Sigmoid colon (tissue), 7 donors: Measurements from ENCODE around the gene C2CD2. TPM values are rescaled to one million over a fixed set of nuclear protein-coding genes. Genes with fewer than 3 reads are reported as not detected.

ENCODE experiments used
- DNase-seq: peaks from one replicate; pipeline ENCODE4 v3.0.0-alpha.2; 2019
- H3K27ac ChIP-seq, 4 donors: fragments of 200-600 bp; sonication (generic); one replicate each; pipeline ENCODE4 v1.5.1; 2016 to 2019; ENCODE audit warnings: mild to moderate bottlenecking in 1 of 4
- H3K27me3 ChIP-seq, 3 donors: fragments of 200-600 bp; sonication (generic); one replicate each; pipeline ENCODE4 v1.5.1; 2019; ENCODE audit warnings: mild to moderate bottlenecking in 1 of 3
- H3K36me3 ChIP-seq, 4 donors: fragments of 200-600 bp; sonication (generic); one replicate each; pipeline ENCODE4 v1.5.1; 2016 to 2019
- H3K4me1 ChIP-seq, 4 donors: fragments of 200-600 bp; sonication (generic); one replicate each; pipeline ENCODE4 v1.5.1; 2017 to 2019
- H3K4me3 ChIP-seq, 4 donors: fragments of 200-600 bp; sonication (generic); one replicate each; pipeline ENCODE4 v1.5.1; 2017 to 2019; ENCODE audit warnings: mild to moderate bottlenecking in 2 of 4, moderate library complexity in 1 of 4
- H3K9me3 ChIP-seq, 4 donors: fragments of 200-600 bp in 3 of 4; sonication (generic) in 3 of 4; one replicate each; pipeline versions ENCODE4 v1.5.1 to v1.6.1; 2013 to 2019
- CTCF ChIP-seq, 4 experiments: fragments of 450-650 bp in 3 of 4; fragments of 200-600 bp in 1 of 4; IDR thresholded peaks; one replicate each; pipeline ENCODE4 v1.5.1; 2016 to 2019; ENCODE audit warnings: antibody characterized with exemption in 4 of 4, mild to moderate bottlenecking in 3 of 4, moderate library complexity in 2 of 4
- EP300 ChIP-seq, 4 donors: sonication (generic); formaldehyde crosslinking; IDR thresholded peaks; one replicate each; pipeline ENCODE4 v1.6.1; 2017; ENCODE audit warnings: antibody characterized with exemption in 4 of 4
- POLR2A ChIP-seq, 2 donors: fragments of 450-650 bp; IDR thresholded peaks; one replicate each; pipeline ENCODE4 v1.6.1; 2016; ENCODE audit warnings: antibody characterized with exemption in 2 of 2, mild to moderate bottlenecking in 2 of 2, moderate library complexity in 2 of 2
- POLR2AphosphoS5 ChIP-seq, 4 donors: sonication (generic); formaldehyde crosslinking; IDR thresholded peaks; one replicate each; pipeline ENCODE4 v1.6.1; 2017; ENCODE audit warnings: antibody characterized with exemption in 4 of 4
- WGBS, 2 donors: extraction: QIAGEN DNeasy Blood & Tissue Kit; methylation state at CpG; one replicate each; pipeline ENCODE4 v1.1.7; 2013; 5-methylcytosine and 5-hydroxymethylcytosine counted together
- intact Hi-C: fragments of 100-400 bp; cut with DNase I; formaldehyde crosslinking; loops from one replicate; pipeline ENCODE4 v1.15.1; 2023
- polyA plus RNA-seq, 3 donors: library from polyadenylated mRNA; stranded (reverse); fragments of 200-250 nt; gene quantifications; one replicate each; pipeline ENCODE4 v1.2.3, GENCODE V29; 2013
- total RNA-seq, 4 donors: library from RNA; depleted of rRNA; stranded (reverse); fragments of >200 nt; gene quantifications; one replicate each; pipeline ENCODE4 v1.1.0, GENCODE V29; 2016
- donor health status: healthy with polysubstance abuse.
- donor health status: Bipolar disorder and iron deficiency.
- donor health status: healthy.

Gene C2CD2
- total and polyA plus RNA-seq, 7 donors = 1.8 to 45.1 (median 19.0) TPM

DNA sequence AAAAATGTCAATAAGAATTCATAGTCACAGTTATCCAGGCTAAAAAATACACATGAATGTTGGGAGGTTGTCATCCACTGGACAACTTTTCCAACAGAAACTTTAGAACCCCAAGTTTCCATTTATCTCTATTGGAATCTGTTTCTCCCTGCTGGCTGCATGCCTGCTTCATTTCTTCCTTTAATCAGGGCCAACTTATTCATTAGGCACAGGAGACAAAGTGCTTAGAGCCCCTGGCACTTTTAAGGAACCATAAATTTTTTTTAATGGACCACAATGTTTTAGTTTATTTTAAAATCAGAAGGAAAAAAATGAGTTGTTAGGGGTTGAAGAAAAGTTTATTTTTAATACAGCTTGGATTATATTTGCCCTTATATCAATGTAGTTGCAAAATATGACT, 26.7 kb upstream of the C2CD2 start:
- TF ChIP-seq CTCF (IDR thresholded peaks at IDR 0.05) = no peak
- TF ChIP-seq POLR2AphosphoS5 (IDR thresholded peaks at IDR 0.05) = no peak
- no peak for TF ChIP-seq EP300 (IDR thresholded peaks at IDR 0.05)
- TF ChIP-seq POLR2A (IDR thresholded peaks at IDR 0.05) = no peak
- Histone ChIP-seq H3K9me3 (peaks cover 0 to 4% (median 0%) of the 10 kb centered on the region in 4 donors), H3K27ac (no peak overlapping the region), H3K4me3 (no peak overlapping the region), H3K27me3 (no peaks in the 10 kb centered on the region), H3K4me1 (no peaks in the 10 kb centered on the region), H3K36me3 (no peaks in the 10 kb centered on the region)
- intact Hi-C loops = no loop called here
- no peak for DNase-seq

DNA sequence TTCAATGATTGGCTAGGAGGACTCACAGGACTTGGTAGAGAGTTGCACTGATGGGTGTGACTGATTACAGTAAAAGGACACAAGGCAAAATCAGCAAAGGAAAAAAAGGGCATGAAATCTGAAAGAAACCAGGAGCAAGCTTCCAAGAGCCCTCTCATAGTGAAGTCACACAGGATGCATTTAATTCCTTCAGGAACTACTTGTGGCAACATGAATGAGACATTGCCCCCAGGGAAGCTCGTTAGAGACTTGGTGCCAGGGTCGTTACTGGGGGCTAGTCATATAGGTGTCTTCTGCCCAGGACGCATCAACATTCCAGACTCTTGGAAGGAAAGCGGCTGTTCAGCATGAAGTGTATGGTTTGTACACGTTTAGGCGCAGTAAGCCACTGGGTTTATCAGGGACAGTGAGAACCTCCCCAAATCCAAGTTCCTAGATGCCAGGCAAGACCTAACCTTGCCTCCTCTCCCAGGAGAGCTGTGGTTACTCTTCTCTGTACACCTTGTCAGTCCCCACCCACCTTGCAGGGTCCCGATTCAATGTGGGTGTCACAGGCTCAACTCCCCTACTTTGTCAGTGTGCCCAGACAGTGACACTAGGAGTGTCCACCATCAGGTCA, 26.0 kb upstream of the C2CD2 start:
- no peaks in the 10 kb centered on the region for H3K27me3 ChIP-seq
- 85 to 87% methylated on average over 7 of the region's 7 CpGs for WGBS, 2 donors
- no peaks in the 10 kb centered on the region for H3K36me3 ChIP-seq
- TF ChIP-seq POLR2A (IDR thresholded peaks at IDR 0.05) (no peak), EP300 (IDR thresholded peaks at IDR 0.05) (no peak), POLR2AphosphoS5 (IDR thresholded peaks at IDR 0.05) (no peak), CTCF (IDR thresholded peaks at IDR 0.05) (no peak)
- H3K4me3 ChIP-seq = no peak overlapping the region
- intact Hi-C loops = no loop called here
- DNase-seq = no peak
- peaks cover 0 to 4% (median 0%) of the 10 kb centered on the region in 4 donors for H3K9me3 ChIP-seq
- H3K27ac ChIP-seq = no peak overlapping the region
- no peaks in the 10 kb centered on the region for H3K4me1 ChIP-seq

GRCh38 chr21:41979335-41979734, 25.5 kb upstream of the C2CD2 start:
- WGBS, 2 donors = 68 to 77% methylated on average over 4 of the region's 4 CpGs
- no peak for DNase-seq
- H3K27ac ChIP-seq = no peak overlapping the region
- TF ChIP-seq POLR2AphosphoS5 (IDR thresholded peaks at IDR 0.05) (no peak), POLR2A (IDR thresholded peaks at IDR 0.05) (no peak), EP300 (IDR thresholded peaks at IDR 0.05) (no peak), CTCF (IDR thresholded peaks at IDR 0.05) (no peak)
- intact Hi-C loops = no loop called here
- H3K4me1 ChIP-seq = no peaks in the 10 kb centered on the region
- H3K9me3 ChIP-seq = peaks cover 0 to 4% (median 0%) of the 10 kb centered on the region in 4 donors
- H3K4me3 ChIP-seq = no peak overlapping the region
- H3K36me3 ChIP-seq = no peaks in the 10 kb centered on the region
- no peaks in the 10 kb centered on the region for H3K27me3 ChIP-seq

DNA sequence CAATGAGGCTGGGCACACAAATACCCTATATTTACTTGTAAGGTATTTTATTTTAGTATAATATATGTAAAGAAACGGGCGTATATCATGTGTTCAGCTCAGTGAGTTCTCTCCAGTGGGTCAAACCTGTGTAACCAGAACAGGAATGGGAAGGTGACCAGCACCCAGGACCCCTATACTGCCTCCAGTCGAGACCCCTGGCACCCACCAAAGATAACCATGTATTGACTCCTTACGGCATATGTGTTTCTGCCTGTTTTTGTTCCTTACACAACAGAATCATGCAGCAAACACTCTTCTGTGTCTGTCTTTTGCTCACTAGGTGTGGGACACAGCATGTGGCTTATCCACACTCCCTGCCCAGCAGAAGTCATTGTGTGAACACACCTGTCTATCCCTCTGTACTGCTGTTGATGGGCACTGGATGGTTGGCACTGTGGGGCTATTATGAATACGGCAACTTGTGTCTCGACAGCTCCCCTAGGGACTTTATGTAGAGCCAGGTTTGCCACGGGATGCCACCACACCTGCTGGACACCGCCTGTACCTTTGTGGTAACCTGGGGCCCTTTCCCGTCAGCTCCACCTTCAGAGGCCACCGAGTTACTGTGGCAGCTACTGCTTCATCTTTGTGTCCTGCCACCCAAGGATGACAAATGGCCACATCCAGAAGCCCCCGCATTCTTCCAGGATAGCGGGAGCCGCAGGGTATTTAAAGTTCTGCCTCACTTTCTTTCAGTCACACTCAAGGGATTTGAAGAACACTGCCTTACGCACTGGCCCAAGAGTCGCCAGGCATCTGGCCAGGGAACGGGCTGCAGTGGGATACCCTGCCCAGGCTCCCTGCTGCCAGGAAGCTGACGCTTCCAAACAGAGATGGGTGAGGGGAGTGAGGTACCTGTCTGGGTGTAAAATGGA, 23.5 kb upstream of the C2CD2 start:
- Histone ChIP-seq H3K27ac (no peak overlapping the region), H3K36me3 (no peaks in the 10 kb centered on the region), H3K4me1 (no peaks in the 10 kb centered on the region), H3K9me3 (peaks cover 0 to 4% (median 0%) of the 10 kb centered on the region in 4 donors), H3K27me3 (no peaks in the 10 kb centered on the region), H3K4me3 (no peak overlapping the region)
- no peak for DNase-seq
- WGBS, 2 donors = 89 to 92% methylated on average over 17 of the region's 17 CpGs
- TF ChIP-seq POLR2A (IDR thresholded peaks at IDR 0.05) (no peak), EP300 (IDR thresholded peaks at IDR 0.05) (no peak), CTCF (IDR thresholded peaks at IDR 0.05) (no peak), POLR2AphosphoS5 (IDR thresholded peaks at IDR 0.05) (no peak)
- intact Hi-C loops = no loop called here
